PC-9 (cell line): ENCODE data around the gene CADM2. TPM values are rescaled to one million over a fixed set of nuclear protein-coding genes. Genes with fewer than 3 reads are reported as not detected.
A peak's percentile ranks its signal among the peaks of the same experiment; 100 is the strongest.

Experiments used
- BruUV-seq: library from RNA; stranded (reverse); fragments of 400-500 nt; replicated peaks from 2 replicates; lab custom pipeline; 2021; lab: Mats Ljungman, UMichigan
- CTCF ChIA-PET: fragments of 300-600 bp; sonication (Branson Sonifier 250); formaldehyde crosslinking; loops from one replicate; lab custom pipeline; 2022; ENCODE audit warnings: antibody characterized with exemption; lab: Charles Lee
- POLR2A ChIA-PET: fragments of 300-600 bp; sonication (Branson Sonifier 250); formaldehyde crosslinking; loops from one replicate; lab custom pipeline; 2022; ENCODE audit warnings: antibody characterized with exemption; ENCODE audit not compliant: unreplicated experiment; lab: Charles Lee
- DNase-seq, 2 experiments: peaks; one replicate each; pipeline versions ENCODE4 v3.0.0 to v3.0.0-alpha.2; 2015 to 2022; ENCODE audit warnings: mixed read lengths in 1 of 2
- H2AFZ ChIP-seq: fragments of 200-600 bp; sonication (generic); 2 replicates; pipeline ENCODE4 v1.8.1; 2017; ENCODE audit warnings: antibody characterized with exemption
- H3F3A ChIP-seq: fragments of 200-600 bp; sonication (generic); 2 replicates; pipeline ENCODE4 v1.8.1; 2017; ENCODE audit warnings: antibody characterized with exemption, mild to moderate bottlenecking, low read depth; ENCODE audit not compliant: insufficient read depth
- H3K27ac ChIP-seq: fragments of 200-600 bp; sonication (generic); 2 replicates; pipeline ENCODE4 v1.6.1; 2016; ENCODE audit warnings: mixed run types
- H3K27me3 ChIP-seq: fragments of 200-600 bp; sonication (generic); 2 replicates; pipeline ENCODE4 v1.6.1; 2016; ENCODE audit warnings: low read depth, mixed run types; ENCODE audit not compliant: insufficient read depth
- H3K36me3 ChIP-seq: fragments of 200-600 bp; sonication (generic); 2 replicates; pipeline ENCODE4 v1.6.1; 2016; ENCODE audit warnings: low read depth, mixed run types
- H3K4me1 ChIP-seq: fragments of 200-600 bp; sonication (generic); replicated peaks from 2 replicates; pipeline ENCODE4 v1.6.1; 2016; ENCODE audit warnings: mixed run types; ENCODE audit not compliant: insufficient read depth
- H3K4me2 ChIP-seq: fragments of 200-600 bp; sonication (generic); 2 replicates; pipeline ENCODE4 v1.6.1; 2017; ENCODE audit warnings: mixed run types
- H3K4me3 ChIP-seq: fragments of 200-600 bp; sonication (generic); 2 replicates; pipeline ENCODE4 v1.6.1; 2016; ENCODE audit warnings: mixed run types
- H3K79me2 ChIP-seq: fragments of 200-600 bp; sonication (generic); 2 replicates; pipeline ENCODE4 v1.6.1; 2017; ENCODE audit warnings: low read depth, mixed run types
- H3K9me2 ChIP-seq: fragments of 200-600 bp; sonication (generic); 2 replicates; pipeline ENCODE4 v1.8.1; 2017; ENCODE audit warnings: mild to moderate bottlenecking; ENCODE audit not compliant: insufficient read depth
- H3K9me3 ChIP-seq: fragments of 200-600 bp; sonication (generic); 2 replicates; pipeline ENCODE4 v1.8.1; 2016; ENCODE audit warnings: low read depth; ENCODE audit not compliant: insufficient read depth
- H4K20me1 ChIP-seq: fragments of 200-600 bp; sonication (generic); 2 replicates; pipeline ENCODE4 v1.8.1; 2017; ENCODE audit not compliant: insufficient read depth
- EZH2 ChIP-seq: fragments of 200-600 bp; sonication (generic); IDR thresholded peaks from 2 replicates; pipeline ENCODE4 v1.8.0; 2017; ENCODE audit warnings: antibody characterized with exemption, low read depth
- intact Hi-C: fragments of 100-400 bp; cut with micrococcal nuclease; formaldehyde crosslinking; loops from one replicate; pipeline ENCODE4 v1.10.0; 2022; ENCODE audit not compliant: unreplicated experiment
- total RNA-seq: library from RNA; stranded (reverse); gene quantifications from 2 replicates; pipeline ENCODE4 v1.2.3, GENCODE V29; 2021
- TF ChIP-seq, protein P1 (sequence below): fragments of 200-600 bp; sonication (generic); conservative IDR thresholded peaks from 2 replicates; pipeline ENCODE4 v1.6.1; 2017; ENCODE audit warnings: mixed run types, antibody characterized with exemption, mild to moderate bottlenecking, moderate library complexity

The CADM2 gene
- total RNA-seq, 1 experiment from 2014 or later: 0.59 TPM

DNA sequence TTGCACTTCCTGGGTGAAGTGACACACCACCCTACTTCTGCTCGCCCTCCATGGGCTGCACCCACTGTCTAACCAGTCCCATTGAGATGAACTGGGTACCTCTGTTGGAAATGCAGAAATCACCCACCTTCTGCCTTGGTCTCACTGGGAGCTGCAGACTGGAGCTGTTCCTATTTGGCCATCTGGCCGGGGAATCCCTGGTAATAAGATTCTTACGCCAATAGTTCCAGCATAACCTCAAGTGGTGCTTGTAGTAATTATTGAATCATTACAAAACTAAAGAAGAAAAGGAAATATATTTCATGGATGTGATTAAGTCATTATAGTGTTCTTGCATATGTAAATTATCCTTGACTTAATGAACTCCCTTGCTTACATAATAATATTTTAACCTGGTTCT, 841.9 kb downstream of the CADM2 start:
- Histone ChIP-seq H3K27ac (no peak overlapping the region), H3K4me1 (no peaks in the 10 kb centered on the region), H3K36me3 (no peaks in the 10 kb centered on the region), H2AFZ (no peak overlapping the region), H3K9me2 (no peaks in the 10 kb centered on the region), H3K9me3 (no peaks in the 10 kb centered on the region), H3K27me3 (no peaks in the 10 kb centered on the region), H3K4me2 (no peak overlapping the region), H3K4me3 (no peak overlapping the region), H3F3A (no peaks in the 10 kb centered on the region), H4K20me1 (no peaks in the 10 kb centered on the region), H3K79me2 (no peaks in the 10 kb centered on the region)
- intact Hi-C loops: loop anchor here (5.0 kb wide), 1 partner anchor 498 kb away; no protein-coding TSS in a partner anchor
- no peak for TF ChIP-seq EZH2
- TF ChIP-seq, protein P1, sequence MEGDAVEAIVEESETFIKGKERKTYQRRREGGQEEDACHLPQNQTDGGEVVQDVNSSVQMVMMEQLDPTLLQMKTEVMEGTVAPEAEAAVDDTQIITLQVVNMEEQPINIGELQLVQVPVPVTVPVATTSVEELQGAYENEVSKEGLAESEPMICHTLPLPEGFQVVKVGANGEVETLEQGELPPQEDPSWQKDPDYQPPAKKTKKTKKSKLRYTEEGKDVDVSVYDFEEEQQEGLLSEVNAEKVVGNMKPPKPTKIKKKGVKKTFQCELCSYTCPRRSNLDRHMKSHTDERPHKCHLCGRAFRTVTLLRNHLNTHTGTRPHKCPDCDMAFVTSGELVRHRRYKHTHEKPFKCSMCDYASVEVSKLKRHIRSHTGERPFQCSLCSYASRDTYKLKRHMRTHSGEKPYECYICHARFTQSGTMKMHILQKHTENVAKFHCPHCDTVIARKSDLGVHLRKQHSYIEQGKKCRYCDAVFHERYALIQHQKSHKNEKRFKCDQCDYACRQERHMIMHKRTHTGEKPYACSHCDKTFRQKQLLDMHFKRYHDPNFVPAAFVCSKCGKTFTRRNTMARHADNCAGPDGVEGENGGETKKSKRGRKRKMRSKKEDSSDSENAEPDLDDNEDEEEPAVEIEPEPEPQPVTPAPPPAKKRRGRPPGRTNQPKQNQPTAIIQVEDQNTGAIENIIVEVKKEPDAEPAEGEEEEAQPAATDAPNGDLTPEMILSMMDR: no peak
- ChIA-PET POLR2A (no interaction called here), CTCF (no interaction called here)
- no peak for DNase-seq
- no TSS peak for BruUV-seq

DNA sequence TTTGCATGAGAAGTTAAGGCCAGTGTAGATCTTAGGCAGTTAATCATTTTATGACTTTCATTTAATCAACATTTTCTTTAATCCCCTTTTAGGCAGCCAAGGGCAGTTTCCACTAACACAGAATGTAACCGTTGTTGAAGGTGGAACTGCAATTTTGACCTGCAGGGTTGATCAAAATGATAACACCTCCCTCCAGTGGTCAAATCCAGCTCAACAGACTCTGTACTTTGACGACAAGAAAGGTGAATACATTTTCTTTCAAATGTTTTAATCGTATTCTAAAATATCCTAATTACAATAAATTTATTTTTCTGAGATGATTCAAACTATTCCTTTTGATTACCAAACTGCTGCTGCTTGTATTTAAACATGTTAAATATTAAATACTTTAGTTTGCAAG, 843.2 kb downstream of the CADM2 start:
- BruUV-seq: no TSS peak
- DNase-seq: no peak
- no peaks in the 10 kb centered on the region for H3K79me2 ChIP-seq
- H3F3A ChIP-seq: no peaks in the 10 kb centered on the region
- POLR2A ChIA-PET: no interaction called here
- H3K9me3 ChIP-seq: no peaks in the 10 kb centered on the region
- H3K4me1 ChIP-seq: no peaks in the 10 kb centered on the region
- intact Hi-C loops: loop anchor here (5.0 kb wide), 1 partner anchor 500 kb away; no protein-coding TSS in a partner anchor
- H3K4me2 ChIP-seq: no peak overlapping the region
- H2AFZ ChIP-seq: no peak overlapping the region
- H3K27ac ChIP-seq: no peak overlapping the region
- TF ChIP-seq, protein P1: peak; percentile 45; the same call in 1 of the 2 replicates
- no peak for TF ChIP-seq EZH2
- CTCF ChIA-PET: interaction anchor here (0.6 kb wide), 1 partner anchor 420 kb away, joined by 3 read pairs; no protein-coding TSS in a partner anchor
- no peaks in the 10 kb centered on the region for H3K36me3 ChIP-seq
- no peak overlapping the region for H3K4me3 ChIP-seq
- no peaks in the 10 kb centered on the region for H3K9me2 ChIP-seq
- no peaks in the 10 kb centered on the region for H3K27me3 ChIP-seq
- no peaks in the 10 kb centered on the region for H4K20me1 ChIP-seq

DNA sequence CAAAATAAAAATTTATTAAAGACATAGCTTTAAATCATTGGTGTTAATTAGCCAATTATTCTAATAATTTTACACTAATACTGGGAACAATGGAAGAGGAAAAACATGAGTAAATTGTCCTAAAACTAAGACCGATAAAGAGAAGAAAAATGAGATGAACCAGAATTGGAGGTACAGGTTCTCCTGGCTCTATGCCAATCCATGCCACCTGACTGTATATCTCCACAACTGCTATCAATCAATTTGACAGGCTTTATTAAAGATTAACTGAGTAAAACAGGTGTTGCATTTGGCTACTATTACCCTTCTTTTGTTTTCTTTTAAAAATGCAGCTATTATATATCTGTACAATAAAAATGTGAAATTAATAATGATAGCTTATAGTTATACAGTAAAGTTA, 850.0 kb downstream of the CADM2 start:
- no peaks in the 10 kb centered on the region for H3K4me1 ChIP-seq
- H3K79me2 ChIP-seq: no peaks in the 10 kb centered on the region
- no peak overlapping the region for H3K27ac ChIP-seq
- intact Hi-C loops: no loop called here
- H4K20me1 ChIP-seq: no peaks in the 10 kb centered on the region
- no peak overlapping the region for H2AFZ ChIP-seq
- no TSS peak for BruUV-seq
- no peaks in the 10 kb centered on the region for H3K27me3 ChIP-seq
- no peaks in the 10 kb centered on the region for H3F3A ChIP-seq
- H3K4me2 ChIP-seq: no peak overlapping the region
- H3K4me3 ChIP-seq: no peak overlapping the region
- H3K9me3 ChIP-seq: no peaks in the 10 kb centered on the region
- H3K36me3 ChIP-seq: no peaks in the 10 kb centered on the region
- no peak for DNase-seq
- no peaks in the 10 kb centered on the region for H3K9me2 ChIP-seq
- POLR2A ChIA-PET: no interaction called here
- CTCF ChIA-PET: no interaction called here
- TF ChIP-seq EZH2: no peak
- TF ChIP-seq, protein P1: no peak
